HG03045 (cell line): ENCODE measurements around the gene PTPN11.
"Not testable (repeated sequence)": the region's sequence is repeated elsewhere in the genome, so short reads cannot be mapped to it uniquely, and the experiment has no call there.

Experiments
- ATAC-seq: cut with Tn5 transposase; IDR thresholded peaks from one replicate; pipeline ENCODE4 v1.9.1; 2021; ENCODE audit warnings: mild to moderate bottlenecking, moderate library complexity; ENCODE audit not compliant: unreplicated experiment

PTPN11 gene

GRCh38 chr12:112418608-112419296 is at the start of gene PTPN11:
TSS of gene PTPN11 (plus strand) at chr12:112418947. CDS start at chr12:112419112, 165 bp downstream.
- peak; percentile 70 for ATAC-seq

- ATAC-seq: no peak
These were observed 48.5 kb upstream of the PTPN11 start for GRCh38 chr12:112370199-112370598.

- no peak for ATAC-seq
These were observed 47.8 kb upstream of the PTPN11 start for GRCh38 chr12:112370868-112371510.

- no peak for ATAC-seq
These were observed 44.5 kb upstream of the PTPN11 start for GRCh38 chr12:112374166-112374740.

- no peak for ATAC-seq
These were observed 43.6 kb upstream of the PTPN11 start for GRCh38 chr12:112375105-112375504.

- ATAC-seq: no peak
These were observed 37.9 kb upstream of the PTPN11 start for GRCh38 chr12:112380663-112381405.

GRCh38 chr12:112381406-112381882 is 37.3 kb upstream of the PTPN11 start:
- peak; percentile 53 for ATAC-seq

- peak; percentile 90 for ATAC-seq
These were observed 36.6 kb upstream of the PTPN11 start, which contains the start of gene HECTD4 for GRCh38 chr12:112381883-112382796. TSS of gene HECTD4 (minus strand) at chr12:112382431. CDS start at chr12:112382128, 303 bp downstream.

GRCh38 chr12:112382866-112383265 is 35.9 kb upstream of the PTPN11 start:
- no peak for ATAC-seq

GRCh38 chr12:112386726-112387125 is 32.0 kb upstream of the PTPN11 start:
- no peak for ATAC-seq

- ATAC-seq: no peak
These were observed 29.5 kb upstream of the PTPN11 start for GRCh38 chr12:112389228-112389627.

GRCh38 chr12:112389922-112390654 is 28.7 kb upstream of the PTPN11 start:
- ATAC-seq: not testable (repeated sequence)

- ATAC-seq: no peak
These were observed 25.4 kb upstream of the PTPN11 start for GRCh38 chr12:112393328-112393727.

GRCh38 chr12:112401054-112401453 is 17.7 kb upstream of the PTPN11 start:
- ATAC-seq: no peak

GRCh38 chr12:112401903-112402498 is 16.7 kb upstream of the PTPN11 start:
- no peak for ATAC-seq

GRCh38 chr12:112406519-112407488 is 11.9 kb upstream of the PTPN11 start:
- ATAC-seq: no peak

- ATAC-seq: not testable (repeated sequence)
These were observed 11.1 kb upstream of the PTPN11 start for GRCh38 chr12:112407683-112408082.

- ATAC-seq: no peak
These were observed 10.1 kb upstream of the PTPN11 start for GRCh38 chr12:112408621-112409020.
